MM.1S (cell line): ENCODE measurements around the gene RRM1.

Experiments
- DNase-seq: peaks from one replicate; pipeline ENCODE4 v3.0.0-alpha.2; 2015
- H2AFZ ChIP-seq: fragments of 300-600 bp; sonication (generic); 2 replicates; pipeline ENCODE4 v1.6.0; 2016; ENCODE audit warnings: antibody characterized with exemption, low read length
- H3F3A ChIP-seq: fragments of 300-600 bp; sonication (generic); 2 replicates; pipeline ENCODE4 v1.6.1; 2016; ENCODE audit warnings: mild to moderate bottlenecking, antibody characterized with exemption, low read length, moderate library complexity, mixed read lengths; ENCODE audit not compliant: insufficient read depth
- H3K27ac ChIP-seq: fragments of 300-600 bp; sonication (generic); 2 replicates; pipeline ENCODE4 v1.5.1; 2016; ENCODE audit warnings: mild to moderate bottlenecking, low read length
- H3K27me3 ChIP-seq: fragments of 300-600 bp; sonication (generic); replicated peaks from 2 replicates; pipeline ENCODE4 v1.6.0; 2016; ENCODE audit warnings: low read length; ENCODE audit not compliant: insufficient read depth
- H3K36me3 ChIP-seq: fragments of 300-600 bp; sonication (generic); replicated peaks from 2 replicates; pipeline ENCODE4 v1.6.1; 2016; ENCODE audit warnings: mild to moderate bottlenecking, low read length, mixed read lengths; ENCODE audit not compliant: insufficient read depth
- H3K4me1 ChIP-seq: fragments of 300-600 bp; sonication (generic); 2 replicates; pipeline ENCODE4 v1.6.1; 2016; ENCODE audit warnings: low read length, mixed read lengths
- H3K4me2 ChIP-seq: fragments of 300-600 bp; sonication (generic); 2 replicates; pipeline ENCODE4 v1.6.0; 2016; ENCODE audit warnings: low read depth, low read length
- H3K4me3 ChIP-seq: fragments of 300-600 bp; sonication (generic); 2 replicates; pipeline ENCODE4 v1.5.1; 2016; ENCODE audit warnings: low read length, mixed read lengths
- H3K79me2 ChIP-seq: fragments of 300-600 bp; sonication (generic); 2 replicates; pipeline ENCODE4 v1.6.1; 2016; ENCODE audit warnings: mixed run types, low read length, mixed read lengths
- H3K9ac ChIP-seq: fragments of 300-600 bp; sonication (generic); 2 replicates; pipeline ENCODE4 v1.6.1; 2016; ENCODE audit warnings: low read length, mixed read lengths
- H3K9me2 ChIP-seq: fragments of 300-600 bp; sonication (generic); replicated peaks from 2 replicates; pipeline ENCODE4 v1.6.1; 2016; ENCODE audit warnings: mild to moderate bottlenecking, low read length, mixed read lengths; ENCODE audit not compliant: insufficient read depth
- H3K9me3 ChIP-seq: fragments of 300-600 bp; sonication (generic); replicated peaks from 2 replicates; pipeline ENCODE4 v1.6.1; 2016; ENCODE audit warnings: mild to moderate bottlenecking, low read length, mixed read lengths; ENCODE audit not compliant: insufficient read depth
- H4K20me1 ChIP-seq: fragments of 300-600 bp; sonication (generic); 2 replicates; pipeline ENCODE4 v1.6.1; 2016; ENCODE audit warnings: mild to moderate bottlenecking, low read length, moderate library complexity, mixed read lengths; ENCODE audit not compliant: insufficient read depth
- EZH2 ChIP-seq: fragments of 300-600 bp; sonication (generic); optimal IDR thresholded peaks from 2 replicates; pipeline ENCODE3; 2017; ENCODE audit warnings: low read depth, mild to moderate bottlenecking, antibody characterized with exemption, low read length, mixed read lengths
- EZH2phosphoT487 ChIP-seq: fragments of 300-600 bp; sonication (generic); IDR thresholded peaks from 2 replicates; pipeline ENCODE4 v1.6.1; 2018; ENCODE audit warnings: antibody characterized with exemption, low read length
- TF ChIP-seq, protein P1 (sequence below): fragments of 300-600 bp; sonication (generic); IDR thresholded peaks from 2 replicates; pipeline ENCODE4 v1.5.1; 2016; ENCODE audit warnings: antibody characterized with exemption, low read length, mixed read lengths

RRM1 gene

DNA sequence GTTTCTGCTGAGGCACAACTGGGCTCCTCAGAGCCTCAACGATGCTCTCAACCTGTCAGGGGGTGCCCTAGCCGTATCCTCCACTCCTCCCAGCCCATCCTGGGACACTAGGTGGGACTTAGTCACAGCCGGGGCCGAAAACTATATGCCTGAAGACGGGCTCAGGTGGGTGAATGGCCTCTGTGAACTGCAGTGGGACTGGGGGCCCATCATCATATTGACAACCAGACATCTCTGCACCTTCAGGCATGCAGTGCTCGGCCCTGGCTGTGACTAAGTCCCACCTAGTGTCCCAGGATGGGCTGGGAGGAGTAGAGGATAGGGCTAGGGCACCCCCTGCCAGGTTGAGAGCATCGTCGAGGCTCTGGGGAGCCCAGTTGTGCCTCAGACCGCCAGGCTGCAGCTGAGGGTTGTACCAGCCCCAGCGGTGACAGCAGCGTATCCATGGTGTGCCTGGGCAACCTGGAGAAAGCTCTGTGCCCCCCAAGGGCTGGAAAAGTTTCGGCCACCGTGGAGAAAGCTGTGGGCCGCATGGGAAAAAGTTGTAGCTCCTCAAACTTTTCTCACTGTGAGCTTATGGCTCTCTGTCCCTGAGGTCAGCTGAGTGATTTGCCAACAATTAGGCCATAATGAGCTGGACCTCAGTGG is 88.9 kb downstream of the RRM1 start:
- H2AFZ ChIP-seq: no peak overlapping the region
- no peak overlapping the region for H3K4me2 ChIP-seq
- no peak overlapping the region for H3K27ac ChIP-seq
- TF ChIP-seq, protein P1, sequence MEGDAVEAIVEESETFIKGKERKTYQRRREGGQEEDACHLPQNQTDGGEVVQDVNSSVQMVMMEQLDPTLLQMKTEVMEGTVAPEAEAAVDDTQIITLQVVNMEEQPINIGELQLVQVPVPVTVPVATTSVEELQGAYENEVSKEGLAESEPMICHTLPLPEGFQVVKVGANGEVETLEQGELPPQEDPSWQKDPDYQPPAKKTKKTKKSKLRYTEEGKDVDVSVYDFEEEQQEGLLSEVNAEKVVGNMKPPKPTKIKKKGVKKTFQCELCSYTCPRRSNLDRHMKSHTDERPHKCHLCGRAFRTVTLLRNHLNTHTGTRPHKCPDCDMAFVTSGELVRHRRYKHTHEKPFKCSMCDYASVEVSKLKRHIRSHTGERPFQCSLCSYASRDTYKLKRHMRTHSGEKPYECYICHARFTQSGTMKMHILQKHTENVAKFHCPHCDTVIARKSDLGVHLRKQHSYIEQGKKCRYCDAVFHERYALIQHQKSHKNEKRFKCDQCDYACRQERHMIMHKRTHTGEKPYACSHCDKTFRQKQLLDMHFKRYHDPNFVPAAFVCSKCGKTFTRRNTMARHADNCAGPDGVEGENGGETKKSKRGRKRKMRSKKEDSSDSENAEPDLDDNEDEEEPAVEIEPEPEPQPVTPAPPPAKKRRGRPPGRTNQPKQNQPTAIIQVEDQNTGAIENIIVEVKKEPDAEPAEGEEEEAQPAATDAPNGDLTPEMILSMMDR: no peak
- no peak for TF ChIP-seq EZH2
- TF ChIP-seq EZH2phosphoT487: no peak
- no peaks in the 10 kb centered on the region for H3F3A ChIP-seq
- H3K4me1 ChIP-seq: peaks cover 4% of the 10 kb centered on the region; the same call in 1 of the 2 replicates
- no peaks in the 10 kb centered on the region for H3K27me3 ChIP-seq
- H3K9me3 ChIP-seq: no peaks in the 10 kb centered on the region
- no peaks in the 10 kb centered on the region for H4K20me1 ChIP-seq
- no peak for DNase-seq
- no peaks in the 10 kb centered on the region for H3K9me2 ChIP-seq
- no peaks in the 10 kb centered on the region for H3K36me3 ChIP-seq
- no peak overlapping the region for H3K4me3 ChIP-seq
- H3K9ac ChIP-seq: no peak overlapping the region
- H3K79me2 ChIP-seq: no peaks in the 10 kb centered on the region

DNA sequence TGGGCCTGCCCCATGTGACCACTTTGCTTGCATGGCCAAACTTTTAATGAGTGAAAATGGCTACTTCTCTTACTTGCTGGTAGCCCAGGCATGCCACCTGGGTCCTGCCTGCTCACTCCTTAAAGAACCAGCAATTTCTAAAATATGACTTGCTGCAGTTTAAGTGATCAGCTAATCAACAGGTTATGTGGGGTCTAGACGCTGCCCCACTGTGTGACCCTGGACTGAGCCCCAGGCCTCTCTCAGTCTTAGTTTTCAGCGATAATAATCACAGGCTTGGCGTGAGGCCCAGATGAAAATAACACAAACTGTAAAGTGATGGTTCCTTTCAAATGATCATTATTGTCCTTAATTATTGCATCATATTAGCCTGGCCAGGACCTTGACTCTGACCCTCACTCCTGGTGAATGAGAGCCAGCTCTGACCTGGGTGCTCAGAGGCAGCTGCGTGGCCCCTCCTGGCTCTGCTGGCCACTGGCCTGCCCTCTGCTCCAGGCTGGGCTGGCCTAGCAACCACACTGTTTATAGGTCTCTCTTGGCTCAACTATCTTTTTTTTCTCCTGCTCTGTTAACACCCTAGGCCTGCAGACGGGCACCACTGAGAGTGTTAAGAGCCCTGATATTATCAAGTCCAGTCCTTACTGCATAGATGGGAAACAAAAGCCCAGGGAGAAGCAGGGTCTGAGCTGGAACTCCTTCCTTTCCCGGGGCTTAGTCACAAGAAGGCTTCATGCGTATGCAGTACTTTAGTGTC is 89.7 kb downstream of the RRM1 start:
- H3K9me2 ChIP-seq: no peaks in the 10 kb centered on the region
- H3K4me2 ChIP-seq: no peak overlapping the region
- no peaks in the 10 kb centered on the region for H3K36me3 ChIP-seq
- no peaks in the 10 kb centered on the region for H4K20me1 ChIP-seq
- no peaks in the 10 kb centered on the region for H3K27me3 ChIP-seq
- peaks cover 4% of the 10 kb centered on the region; the same call in 1 of the 2 replicates for H3K4me1 ChIP-seq
- no peaks in the 10 kb centered on the region for H3K79me2 ChIP-seq
- H3F3A ChIP-seq: no peaks in the 10 kb centered on the region
- no peak overlapping the region for H3K9ac ChIP-seq
- no peak overlapping the region for H3K27ac ChIP-seq
- TF ChIP-seq, protein P1: no peak
- no peak for TF ChIP-seq EZH2
- H3K9me3 ChIP-seq: no peaks in the 10 kb centered on the region
- no peak for DNase-seq
- no peak overlapping the region for H2AFZ ChIP-seq
- H3K4me3 ChIP-seq: no peak overlapping the region

DNA sequence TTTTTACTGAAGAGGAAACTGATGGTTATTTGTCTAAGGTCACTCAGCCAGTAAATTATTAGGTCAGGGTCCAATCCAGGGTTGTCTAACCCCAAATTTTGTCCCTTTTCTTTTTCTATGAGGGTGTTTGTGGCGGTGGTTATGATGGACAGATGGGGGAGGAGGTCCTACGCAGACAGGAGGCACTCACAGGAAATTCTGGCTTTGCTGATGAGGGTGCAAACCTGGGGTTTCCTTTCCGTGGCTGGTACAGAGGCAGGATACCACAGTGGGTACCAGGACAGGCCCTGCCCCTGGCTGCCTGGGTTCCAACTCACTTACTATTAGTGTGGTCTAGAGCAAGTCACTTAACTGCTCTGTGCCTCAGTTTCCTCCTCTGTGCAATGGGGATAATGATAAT is 91.0 kb downstream of the RRM1 start:
- no peak overlapping the region for H3K4me2 ChIP-seq
- no peaks in the 10 kb centered on the region for H4K20me1 ChIP-seq
- H3K27ac ChIP-seq: no peak overlapping the region
- H3K36me3 ChIP-seq: no peaks in the 10 kb centered on the region
- no peaks in the 10 kb centered on the region for H3F3A ChIP-seq
- no peaks in the 10 kb centered on the region for H3K27me3 ChIP-seq
- H3K4me3 ChIP-seq: no peak overlapping the region
- peaks cover 4% of the 10 kb centered on the region; the same call in 1 of the 2 replicates for H3K4me1 ChIP-seq
- H3K9me2 ChIP-seq: no peaks in the 10 kb centered on the region
- no peak for TF ChIP-seq EZH2phosphoT487
- TF ChIP-seq, protein P1: no peak
- TF ChIP-seq EZH2: no peak
- no peaks in the 10 kb centered on the region for H3K79me2 ChIP-seq
- H3K9ac ChIP-seq: no peak overlapping the region
- no peak overlapping the region for H2AFZ ChIP-seq
- H3K9me3 ChIP-seq: no peaks in the 10 kb centered on the region
- no peak for DNase-seq
